Epithelial cell of prostate (primary cell): ENCODE data around the gene FOSB.
A peak's percentile ranks its signal among the peaks of the same experiment; 100 is the strongest.

Source experiments
- DNase-seq: peaks from one replicate; pipeline ENCODE4 v3.0.0-alpha.2; 2011; ENCODE audit warnings: low read depth, low spot score
- H3K27ac ChIP-seq: fragments of 450-650 bp; 2 replicates; pipeline ENCODE4 v1.5.1; 2017; ENCODE audit warnings: mild to moderate bottlenecking

Gene FOSB

GRCh38 chr19:45515081-45515624 lies 47.4 kb downstream of the FOSB start:
- H3K27ac ChIP-seq, result peak overlapping the region; percentile 25
- DNase-seq, result no peak

DNA sequence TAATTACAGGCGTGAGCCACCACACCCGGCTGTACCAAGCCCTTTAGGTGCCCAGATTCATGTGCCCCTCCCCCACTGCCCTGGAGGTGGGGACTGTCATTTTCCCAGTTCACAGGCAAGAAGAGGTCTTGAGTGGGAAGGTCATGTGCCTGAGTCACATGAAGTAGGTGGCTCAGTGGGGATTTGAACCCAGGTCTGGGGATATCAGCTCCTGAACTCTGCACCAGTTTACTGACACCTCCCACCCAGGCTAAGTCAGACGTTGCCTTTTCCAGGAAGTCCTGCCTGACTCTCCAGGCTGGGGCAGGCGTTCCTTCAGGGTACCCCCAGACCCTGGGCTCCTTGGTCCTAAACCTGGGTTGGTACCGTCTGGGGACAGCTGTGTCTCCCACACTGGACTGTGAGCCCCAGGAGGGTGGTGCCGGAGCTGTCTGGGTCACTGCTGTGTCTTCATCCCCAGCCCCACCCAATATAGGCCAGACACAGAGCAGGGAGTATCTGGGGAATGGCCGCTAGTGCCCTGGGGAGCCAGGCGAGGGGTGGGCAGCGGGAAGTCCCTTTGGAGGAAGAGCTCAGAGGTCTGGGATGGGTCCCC lies 48.1 kb downstream of the FOSB start:
- no peak for DNase-seq
- no peak overlapping the region for H3K27ac ChIP-seq

DNA sequence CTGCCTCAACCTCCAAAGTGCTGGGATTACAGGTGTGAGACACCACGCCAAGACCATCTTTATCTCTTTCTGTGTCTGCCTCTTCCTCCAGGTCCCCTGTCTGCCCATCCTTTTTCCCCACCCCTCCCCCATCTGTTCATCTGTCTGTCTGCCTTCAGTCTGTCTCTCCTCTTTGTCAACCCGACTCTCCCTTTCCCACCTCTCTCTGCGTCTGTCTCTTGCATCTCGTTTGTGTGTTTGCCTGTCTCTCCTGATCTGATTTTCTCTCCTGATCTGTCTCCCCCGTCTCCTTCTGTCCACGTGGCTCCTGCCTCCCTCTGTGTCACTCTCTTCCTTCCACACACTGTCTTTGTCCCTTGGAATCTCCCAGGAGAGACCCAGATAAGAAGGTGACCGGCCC lies 49.4 kb downstream of the FOSB start:
- no peak for DNase-seq
- H3K27ac ChIP-seq, result no peak overlapping the region

DNA sequence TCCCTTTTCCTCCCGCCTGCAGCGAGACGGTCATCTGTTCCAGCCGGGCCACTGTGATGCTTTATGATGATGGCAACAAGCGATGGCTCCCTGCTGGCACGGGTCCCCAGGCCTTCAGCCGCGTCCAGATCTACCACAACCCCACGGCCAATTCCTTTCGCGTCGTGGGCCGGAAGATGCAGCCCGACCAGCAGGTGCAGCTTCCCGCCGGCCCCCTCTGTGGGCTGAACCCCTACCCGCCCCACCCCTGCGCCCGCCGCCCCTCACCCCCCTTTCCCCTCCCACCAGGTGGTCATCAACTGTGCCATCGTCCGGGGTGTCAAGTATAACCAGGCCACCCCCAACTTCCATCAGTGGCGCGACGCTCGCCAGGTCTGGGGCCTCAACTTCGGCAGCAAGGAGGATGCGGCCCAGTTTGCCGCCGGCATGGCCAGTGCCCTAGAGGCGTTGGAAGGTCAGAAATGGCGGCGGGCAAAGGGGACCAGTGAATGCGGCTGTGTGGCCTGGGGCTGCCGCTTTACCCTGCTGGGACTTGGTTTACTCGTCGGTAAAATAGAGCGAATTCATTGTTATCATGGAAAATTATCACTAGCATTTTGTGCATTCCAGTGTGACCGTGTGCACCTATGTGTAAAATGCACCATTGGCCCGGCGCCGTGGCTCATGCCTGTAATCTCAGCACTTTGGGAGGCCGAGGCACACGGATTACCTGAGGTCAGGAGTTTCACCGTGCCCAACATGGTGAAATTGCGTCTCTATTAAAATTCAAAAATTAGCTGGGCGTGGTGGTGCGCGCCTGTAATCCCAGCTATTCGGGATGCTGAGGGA lies 50.1 kb downstream of the FOSB start:
- DNase-seq, result no peak
- no peak overlapping the region for H3K27ac ChIP-seq

DNA sequence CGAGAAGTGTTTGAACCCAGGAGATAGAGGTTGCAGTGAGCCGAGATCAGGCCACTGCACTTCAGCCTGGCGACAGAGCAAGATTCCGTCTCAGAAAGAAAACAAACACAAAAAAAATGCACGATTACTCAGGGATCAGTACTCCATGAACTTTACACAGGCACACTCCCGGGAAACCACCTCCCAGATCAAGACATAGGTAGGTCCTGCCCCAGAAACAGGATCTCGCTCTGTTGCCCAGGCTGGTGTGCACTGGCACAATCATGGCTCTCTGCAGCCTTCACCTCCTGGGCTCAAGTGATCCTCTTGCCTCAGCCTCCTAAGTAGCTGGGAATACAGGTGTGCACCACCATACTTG lies 50.7 kb downstream of the FOSB start:
- H3K27ac ChIP-seq, result no peak overlapping the region
- no peak for DNase-seq

DNA sequence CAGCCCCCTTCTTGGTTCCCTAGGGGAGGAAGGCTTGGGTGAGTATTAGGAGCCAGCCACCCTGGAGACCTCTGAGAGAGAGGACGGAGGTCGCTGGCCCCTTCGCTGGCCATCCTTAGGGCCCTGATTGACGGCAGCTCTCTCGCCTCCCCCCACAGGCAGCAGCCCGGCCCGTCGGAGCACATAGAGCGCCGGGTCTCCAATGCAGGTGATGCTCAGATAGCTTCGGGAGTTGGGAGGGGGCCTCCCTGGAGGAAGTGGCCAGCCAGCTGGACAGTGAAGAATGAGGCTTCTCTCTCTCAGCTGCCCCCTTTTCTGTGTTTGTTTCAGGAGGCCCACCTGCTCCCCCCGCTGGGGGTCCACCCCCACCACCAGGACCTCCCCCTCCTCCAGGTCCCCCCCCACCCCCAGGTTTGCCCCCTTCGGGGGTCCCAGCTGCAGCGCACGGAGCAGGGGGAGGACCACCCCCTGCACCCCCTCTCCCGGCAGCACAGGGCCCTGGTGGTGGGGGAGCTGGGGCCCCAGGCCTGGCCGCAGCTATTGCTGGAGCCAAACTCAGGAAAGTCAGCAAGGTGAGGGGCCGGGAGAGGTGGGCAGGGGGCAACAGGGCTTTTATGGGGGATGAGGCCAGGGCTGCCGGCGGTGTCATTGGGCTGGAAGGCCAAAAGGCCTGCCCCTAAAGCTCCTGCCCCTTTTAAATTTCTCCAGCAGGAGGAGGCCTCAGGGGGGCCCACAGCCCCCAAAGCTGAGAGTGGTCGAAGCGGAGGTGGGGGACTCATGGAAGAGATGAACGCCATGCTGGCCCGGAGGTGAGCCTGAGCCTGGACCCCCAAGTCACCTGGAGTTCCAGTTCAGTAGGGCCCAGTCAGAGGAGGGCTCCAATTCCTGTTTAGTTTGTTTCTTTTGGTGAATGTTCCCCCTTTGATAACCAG lies 54.5 kb downstream of the FOSB start:
- no peak overlapping the region for H3K27ac ChIP-seq

GRCh38 chr19:45523642-45524256 lies 56.0 kb downstream of the FOSB start:
- peak overlapping the region; percentile 7 for H3K27ac ChIP-seq
- no peak for DNase-seq

More for the DNA sequence above, 54.5 kb downstream of the FOSB start:
- DNase-seq, result no peak

DNA sequence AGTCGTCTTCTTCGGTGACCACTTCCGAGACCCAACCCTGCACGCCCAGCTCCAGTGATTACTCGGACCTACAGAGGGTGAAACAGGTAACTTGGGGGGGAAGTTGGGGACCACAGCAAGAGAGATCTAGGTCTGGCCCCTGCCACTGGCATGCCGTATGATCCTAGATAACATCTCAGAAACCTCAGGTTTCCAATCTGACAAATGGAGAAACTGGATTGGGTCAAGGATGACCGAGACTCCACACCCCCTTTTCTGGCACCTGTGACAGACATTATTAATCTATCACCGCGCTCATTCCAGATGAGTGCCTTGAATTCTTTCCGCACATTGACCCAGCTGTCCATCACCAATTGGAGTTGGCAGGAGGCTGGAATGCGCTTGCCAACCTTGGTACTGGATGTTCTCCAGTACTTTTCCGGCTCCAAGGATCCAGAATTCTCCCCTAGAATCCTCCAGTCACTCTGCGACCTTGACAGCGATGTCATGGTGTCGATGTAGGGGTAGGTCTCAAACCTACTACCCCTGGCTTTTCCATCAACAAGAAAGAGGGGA lies 56.9 kb downstream of the FOSB start:
- H3K27ac ChIP-seq, result no peak overlapping the region
- no peak for DNase-seq
